ENCODE results near the gene SLC22A23.
A peak's percentile ranks its signal among the peaks of the same experiment; 100 is the strongest.
"Not testable (repeated sequence)": the region's sequence is repeated elsewhere in the genome, so short reads cannot be mapped to it uniquely, and the experiment has no call there.

Gene SLC22A23

DNA sequence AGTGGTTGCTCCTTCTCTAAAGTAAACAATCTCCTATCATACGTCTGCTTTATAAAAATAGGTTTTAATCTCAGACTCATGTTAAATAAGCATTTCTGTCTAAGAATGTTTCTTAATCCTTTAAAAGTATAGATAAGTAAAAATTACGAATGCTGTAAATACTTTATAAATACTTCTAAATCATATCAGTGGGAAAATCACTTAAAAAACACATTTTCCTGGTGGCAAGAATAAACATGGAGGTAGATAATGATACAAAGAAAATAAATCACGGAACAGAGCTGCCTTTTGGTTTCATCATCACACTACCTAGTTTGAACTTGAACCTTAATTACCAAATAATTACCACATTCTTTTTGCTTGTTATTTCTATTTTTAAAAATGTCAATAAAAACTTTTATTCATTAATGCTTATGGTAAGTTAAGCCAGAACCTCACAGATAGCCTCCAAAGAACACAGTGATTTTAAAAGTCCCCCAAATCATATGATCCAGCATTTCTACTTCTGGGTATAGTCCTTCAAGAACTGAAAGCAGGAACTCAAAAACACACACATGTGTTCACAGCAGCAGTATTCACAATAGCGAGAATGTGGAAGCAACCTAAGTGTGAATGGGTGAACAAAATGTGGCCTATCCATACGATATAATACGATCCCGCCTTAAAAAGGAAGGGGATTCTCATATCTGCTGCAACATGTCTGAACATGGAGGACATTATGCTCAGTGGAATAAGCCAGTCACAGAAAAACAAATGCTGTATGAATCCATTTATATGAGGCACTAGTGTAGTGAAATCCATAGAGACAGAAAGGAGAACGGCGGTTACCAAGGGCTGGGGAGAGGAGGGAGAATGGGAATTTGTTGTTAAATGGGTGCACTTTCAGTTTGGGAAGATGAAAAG is 72.4 kb downstream of the SLC22A23 start:
- DNase-seq (ENCODE audit: low spot score): no peak

DNA sequence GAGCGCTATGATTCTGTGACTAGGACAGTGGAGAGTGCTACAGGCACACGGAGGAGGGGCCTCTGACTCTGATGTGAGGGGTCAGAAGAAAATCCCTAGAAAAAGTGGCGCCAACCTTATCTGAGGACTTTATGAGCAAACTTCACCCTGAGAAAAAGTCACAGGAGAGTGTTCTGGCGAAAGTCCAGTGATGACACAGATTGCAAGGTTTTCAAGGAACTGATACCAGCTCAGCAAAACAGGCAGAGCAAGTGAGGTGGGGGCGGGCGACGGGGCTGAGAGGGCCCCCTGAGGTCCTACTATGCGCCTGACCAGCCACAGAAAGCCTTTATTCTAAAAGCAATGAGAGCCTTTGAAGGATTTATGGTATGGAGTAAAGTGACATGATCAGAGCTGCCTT is 73.3 kb downstream of the SLC22A23 start:
- DNase-seq (ENCODE audit: low spot score): no peak

DNA sequence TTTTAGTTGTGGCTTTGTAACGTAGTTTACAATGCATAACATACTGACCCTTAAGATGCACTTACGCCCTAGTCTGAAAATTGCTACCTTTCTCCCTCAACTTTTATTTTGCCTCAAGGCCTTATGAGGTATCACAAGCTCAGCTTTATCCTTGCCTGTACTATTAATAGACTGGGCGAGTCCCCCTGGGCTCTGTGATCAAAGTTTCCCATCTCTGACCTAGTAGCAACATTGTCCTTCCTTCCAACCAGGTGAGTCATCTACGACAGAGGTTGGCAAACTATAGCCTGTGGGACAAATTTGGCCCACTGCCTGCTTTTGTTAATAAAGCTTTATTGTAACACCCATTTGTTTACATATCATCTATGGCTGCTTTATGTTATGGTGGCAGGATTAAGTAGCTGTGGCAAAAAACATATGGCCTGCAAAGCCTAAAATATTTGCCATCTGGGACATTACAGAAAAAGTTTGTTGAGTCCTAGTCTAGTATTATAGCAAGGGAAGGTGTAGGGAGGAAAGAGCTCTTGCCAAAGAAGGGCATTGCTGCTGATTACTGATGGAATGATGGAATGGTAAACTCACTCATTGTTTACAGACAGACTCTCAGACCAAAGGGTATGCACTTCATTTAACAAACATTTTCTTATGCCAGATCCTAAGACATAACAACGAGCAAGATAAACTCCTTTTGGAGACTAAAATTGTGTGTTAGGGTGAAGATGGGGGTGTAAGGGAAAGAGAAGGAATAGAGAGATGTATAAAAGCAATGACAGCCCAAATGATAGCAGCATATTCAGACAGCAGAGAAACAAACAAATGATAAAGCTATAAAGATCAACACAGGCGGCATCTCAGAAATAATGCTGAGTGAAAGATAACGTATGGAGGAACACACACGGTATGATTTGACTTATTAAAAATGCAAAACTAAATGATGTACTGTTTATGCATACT is 74.2 kb downstream of the SLC22A23 start:
- no peak for DNase-seq (ENCODE audit: low spot score)

DNA sequence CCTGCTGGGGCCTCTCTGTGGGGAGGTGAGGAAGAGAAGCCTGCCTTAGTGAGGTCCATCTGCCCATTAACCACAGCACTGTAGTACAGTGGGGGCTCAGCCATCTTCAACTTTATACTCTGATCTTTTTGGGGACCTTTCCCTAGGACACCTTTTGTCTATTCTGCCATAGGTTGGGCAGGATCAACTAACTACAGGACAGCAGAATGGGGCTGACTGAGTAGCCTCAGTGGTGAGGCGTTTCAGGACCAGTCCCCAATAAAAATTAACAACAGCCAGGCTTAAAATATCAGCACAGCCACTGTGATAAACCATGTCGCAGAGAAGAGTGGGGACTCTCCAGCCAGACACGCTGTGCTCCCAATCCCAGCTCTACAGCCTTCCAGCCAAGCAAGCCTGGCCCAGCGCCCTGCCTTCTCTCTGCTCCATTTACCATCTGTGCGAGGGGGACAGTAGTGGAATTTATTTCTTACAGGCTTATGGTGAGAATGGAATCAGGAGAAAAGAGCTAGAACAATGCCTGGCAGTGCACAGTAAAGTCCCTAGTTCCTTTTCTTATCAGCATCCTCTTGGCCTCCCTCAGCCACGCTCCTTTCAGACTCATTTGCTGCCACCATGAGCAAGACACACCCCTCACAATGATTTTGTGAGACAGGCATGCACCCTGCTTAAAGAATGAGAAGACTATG is 75.5 kb downstream of the SLC22A23 start:
- no peak for DNase-seq (ENCODE audit: low spot score)

DNA sequence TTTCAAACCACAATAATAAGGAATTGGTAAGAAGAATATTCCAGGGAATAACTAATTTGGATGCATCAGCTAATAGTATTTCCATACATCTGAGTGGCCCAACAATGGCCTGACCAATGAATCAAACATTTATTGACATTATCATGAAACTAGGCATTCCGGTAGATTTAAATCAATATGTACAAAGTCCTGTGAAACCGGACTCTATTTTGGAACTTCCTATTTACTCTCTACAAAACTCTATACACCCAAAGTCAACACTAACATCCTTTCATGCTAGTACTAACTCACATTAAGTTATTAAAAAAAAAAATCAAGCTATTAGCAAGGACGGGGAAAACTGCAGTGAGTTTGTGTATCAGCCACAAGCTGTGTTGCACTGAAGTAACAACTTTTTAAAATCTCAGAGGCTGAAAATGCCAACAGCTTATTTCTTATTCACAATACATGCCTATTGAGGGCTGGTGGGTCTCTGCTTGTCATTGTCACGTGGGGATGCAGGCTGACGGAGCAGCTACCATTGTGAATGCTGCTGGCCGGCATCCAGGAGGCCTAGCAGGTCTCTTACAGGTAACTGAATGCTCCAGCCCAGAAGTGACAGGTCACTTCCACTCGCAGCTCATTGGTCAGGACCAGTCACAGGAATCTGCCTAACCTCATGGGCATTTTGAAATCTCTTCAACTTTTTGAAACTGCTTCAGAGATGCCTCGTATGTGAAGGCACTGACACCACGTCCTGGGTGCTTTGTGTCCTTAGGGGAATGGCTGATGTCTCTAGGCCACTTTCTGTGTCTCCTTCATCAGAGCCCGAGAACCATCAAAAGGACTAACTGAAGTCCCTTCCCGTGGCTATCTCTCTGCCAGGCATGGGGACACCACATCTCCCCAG is 76.3 kb downstream of the SLC22A23 start:
- DNase-seq (ENCODE audit: low spot score): peak; percentile 30

DNA sequence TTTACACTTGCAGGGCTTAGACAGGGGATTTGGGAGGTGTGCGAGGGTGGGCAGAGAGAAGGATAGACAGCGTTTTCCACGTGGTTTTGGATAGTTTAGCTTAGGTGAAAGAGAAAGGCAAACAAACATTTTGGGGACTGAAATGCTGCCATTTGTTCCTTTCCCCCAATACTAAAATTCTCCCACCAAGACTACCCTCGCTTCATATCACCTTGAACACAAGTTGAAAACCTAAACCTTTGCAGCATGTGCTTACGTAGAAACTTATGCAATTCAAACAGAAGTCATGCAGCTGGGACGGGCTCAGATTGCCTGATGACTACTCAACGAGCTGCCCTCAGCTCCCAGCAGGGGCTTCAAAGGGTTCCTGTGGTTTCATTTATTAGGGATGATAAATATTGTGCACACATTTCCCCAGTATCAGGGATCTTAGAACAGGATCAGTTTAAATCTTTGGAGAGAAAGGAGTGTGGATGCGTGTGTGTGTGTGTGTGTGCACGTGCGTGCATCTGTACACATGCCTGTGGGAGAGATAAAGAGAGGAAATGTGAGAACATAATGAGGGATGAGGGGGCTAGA is 77.3 kb downstream of the SLC22A23 start:
- DNase-seq (ENCODE audit: low spot score): no peak

DNA sequence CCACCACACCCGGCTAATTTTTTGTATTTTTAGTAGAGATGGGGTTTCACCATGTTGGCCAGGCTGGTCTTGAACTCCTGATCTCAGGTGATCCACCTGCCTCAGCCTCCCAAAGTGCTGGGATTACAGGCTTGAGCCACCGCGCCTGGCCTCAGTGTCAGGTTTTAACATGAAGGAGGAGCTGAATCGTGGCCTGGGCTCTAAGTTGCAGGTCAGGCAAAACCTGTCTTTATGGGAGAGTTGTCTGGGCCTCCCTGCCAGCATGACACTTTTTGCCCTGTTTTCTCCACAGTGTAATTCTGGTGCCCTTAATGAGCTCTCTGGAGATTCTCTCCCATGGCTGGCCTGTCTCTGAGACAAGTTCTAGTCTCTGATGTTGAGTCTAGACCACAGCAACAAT is 78.0 kb downstream of the SLC22A23 start:
- DNase-seq (ENCODE audit: low spot score): not testable (repeated sequence)

DNA sequence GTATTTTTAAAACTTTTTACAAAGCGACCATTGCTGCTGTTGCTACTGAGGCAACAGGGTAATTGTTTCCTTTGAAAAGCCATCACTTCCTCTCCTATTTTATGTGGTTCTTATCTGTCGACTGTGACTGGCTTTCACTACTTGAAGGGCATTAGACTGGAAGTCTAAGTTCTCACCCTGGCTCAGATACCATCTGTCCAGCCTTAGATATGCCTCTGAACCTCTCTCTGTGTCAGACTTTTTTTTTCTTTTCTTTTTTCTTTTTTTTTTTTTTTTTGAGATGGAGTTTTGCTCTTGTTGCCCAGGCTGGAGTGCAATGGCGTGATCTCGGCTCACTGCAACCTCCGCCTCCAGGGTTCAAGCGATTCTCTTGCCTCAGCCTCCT is 78.5 kb downstream of the SLC22A23 start:
- DNase-seq (ENCODE audit: low spot score): not testable (repeated sequence)

DNA sequence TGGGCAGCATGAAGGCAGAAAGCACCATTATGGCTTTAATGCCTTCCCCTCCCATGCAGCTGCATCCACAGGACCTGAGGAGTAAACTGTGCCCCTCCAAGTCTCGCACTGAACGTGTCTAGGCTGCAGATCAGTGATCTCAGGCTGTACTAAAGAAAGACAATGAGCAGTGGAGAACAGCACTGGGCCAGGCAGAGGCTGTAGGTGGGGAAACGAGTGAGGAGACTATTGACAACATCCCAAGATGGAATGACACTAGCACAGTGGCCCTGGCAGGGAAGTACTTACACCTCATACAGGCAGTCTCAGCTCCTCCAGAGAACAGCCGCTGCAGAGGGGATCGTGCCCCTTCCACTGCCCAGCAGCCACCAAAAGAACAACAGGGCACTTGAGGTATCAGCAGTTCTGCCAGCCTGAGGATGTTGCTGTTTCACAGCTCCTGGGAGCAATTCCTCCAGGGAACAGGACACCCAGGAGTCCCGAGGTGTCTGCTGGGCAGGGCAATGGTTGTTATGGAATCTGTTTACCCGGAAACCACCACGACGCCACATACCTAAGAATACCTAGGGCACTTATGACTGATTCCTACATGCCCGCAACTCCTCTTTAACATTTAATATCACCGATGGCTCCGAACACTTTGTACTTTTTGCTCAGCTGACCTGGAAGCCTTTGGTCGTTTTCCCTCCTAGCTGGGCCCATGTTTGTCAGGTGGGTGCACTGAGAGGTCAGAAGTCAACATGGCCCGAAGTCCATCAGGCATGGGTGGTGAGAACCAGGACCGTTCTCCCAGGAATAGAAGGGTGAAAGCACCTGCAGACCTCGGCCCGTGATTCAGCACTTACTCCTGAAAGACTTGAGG is 79.1 kb downstream of the SLC22A23 start:
- no peak for DNase-seq (ENCODE audit: low spot score)

DNA sequence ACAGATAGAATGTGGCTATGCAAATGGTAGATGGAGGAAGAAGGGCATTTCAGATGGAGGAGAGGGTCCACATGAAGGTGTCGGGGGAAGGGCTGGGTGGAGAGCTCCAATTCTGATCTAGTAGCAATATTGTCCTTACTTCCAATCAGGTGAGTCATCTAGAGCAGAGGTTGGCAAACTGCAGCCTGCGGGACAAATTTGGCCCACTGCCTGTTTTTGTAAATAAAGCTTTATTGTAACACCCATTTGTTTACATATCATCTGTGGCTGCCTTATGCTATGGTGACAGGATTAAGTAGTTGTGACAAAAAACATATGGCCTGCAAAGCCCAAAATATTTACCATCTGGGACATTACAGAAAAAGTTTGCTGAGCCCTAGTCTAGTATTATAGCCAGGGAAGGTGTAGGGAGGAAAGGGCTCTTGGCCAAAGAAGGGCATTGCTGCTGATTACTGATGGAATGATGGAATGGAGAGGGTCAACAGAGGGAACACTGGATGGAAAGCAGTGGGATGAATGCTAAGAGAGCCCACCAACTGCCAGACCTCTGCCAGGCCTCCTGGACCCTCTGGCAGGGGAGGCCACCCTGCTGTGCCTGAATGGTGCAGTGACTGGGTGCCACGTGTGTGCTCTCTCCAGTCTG is 79.8 kb downstream of the SLC22A23 start:
- no peak for DNase-seq (ENCODE audit: low spot score)

DNA sequence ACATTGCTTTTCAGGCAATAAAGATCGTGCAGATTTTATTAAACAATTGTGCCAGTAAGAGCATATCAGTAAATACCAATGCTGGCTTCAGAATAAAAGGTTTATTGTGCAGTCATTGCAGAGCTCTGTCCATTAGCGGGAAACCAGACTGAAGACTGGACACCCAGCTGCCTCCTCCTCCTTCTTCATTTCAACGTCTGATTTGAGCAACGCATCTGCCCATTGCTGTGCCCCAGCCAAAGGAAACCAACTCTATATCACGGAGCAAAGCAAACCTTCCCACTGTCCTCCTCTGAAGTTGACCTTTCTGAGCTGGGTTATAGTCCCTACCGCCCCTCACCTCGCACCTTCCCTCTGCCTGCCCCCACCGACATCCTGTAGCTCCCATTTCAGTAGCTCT is 80.8 kb downstream of the SLC22A23 start:
- no peak for DNase-seq (ENCODE audit: low spot score)

DNA sequence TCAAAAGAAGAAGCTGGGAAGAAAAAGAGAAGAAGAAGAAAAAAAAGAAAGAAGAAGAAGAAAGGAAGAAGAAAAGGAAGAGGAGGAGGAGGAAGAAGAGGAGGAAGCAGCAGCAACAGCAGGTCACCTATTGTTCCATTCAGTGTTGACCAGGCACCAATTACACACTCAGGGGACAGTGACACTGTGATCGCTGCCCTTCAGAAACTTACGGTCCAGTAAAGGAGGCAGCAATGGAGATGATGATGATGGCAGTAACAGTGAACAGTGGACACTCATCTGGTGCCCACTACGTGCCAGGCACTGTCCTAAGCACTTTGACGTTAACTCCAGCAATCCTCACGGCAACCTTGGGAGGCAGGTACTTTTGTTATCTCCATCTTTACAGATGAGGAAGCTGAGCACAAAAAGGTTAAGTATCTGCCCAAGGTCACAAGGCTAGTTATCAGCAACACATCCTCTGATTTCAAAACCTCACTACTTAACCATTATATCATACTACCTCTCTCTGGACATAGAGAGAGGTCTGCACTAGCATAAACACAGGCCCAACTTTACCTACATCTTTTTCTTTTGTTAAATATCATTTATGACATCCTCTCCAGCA is 83.2 kb downstream of the SLC22A23 start:
- no peak for DNase-seq (ENCODE audit: low spot score)

DNA sequence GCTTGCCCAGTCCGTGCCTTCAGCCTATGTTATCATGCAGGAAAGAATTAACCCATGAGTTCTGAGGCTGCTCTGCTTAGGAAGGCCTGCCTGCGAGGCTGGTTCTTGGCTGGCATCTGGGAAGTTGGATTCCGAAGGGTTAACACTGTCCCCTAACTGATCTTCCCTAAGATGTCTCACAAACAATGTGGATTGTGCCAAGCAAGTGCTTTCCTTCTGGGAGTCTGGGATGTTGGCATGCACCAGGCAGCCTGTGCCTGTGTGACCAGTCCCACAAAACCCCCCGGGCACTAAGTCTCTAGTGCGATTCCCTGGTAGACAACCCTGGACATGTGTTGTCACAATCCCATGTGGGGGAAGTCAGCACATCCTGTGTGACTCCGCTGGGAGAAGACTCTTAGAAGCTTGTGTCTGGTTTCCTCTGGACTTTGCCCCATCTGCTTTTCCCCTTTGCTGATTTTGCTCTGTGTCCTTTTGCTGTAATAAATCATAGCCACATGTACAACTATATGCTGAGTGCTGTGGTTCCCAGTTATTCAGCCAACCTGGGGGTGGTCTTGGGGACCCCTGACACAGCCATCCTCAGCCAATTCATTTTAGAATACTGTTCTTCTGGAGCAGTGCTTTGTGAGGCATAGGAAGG is 83.8 kb downstream of the SLC22A23 start:
- DNase-seq (ENCODE audit: low spot score): no peak

DNA sequence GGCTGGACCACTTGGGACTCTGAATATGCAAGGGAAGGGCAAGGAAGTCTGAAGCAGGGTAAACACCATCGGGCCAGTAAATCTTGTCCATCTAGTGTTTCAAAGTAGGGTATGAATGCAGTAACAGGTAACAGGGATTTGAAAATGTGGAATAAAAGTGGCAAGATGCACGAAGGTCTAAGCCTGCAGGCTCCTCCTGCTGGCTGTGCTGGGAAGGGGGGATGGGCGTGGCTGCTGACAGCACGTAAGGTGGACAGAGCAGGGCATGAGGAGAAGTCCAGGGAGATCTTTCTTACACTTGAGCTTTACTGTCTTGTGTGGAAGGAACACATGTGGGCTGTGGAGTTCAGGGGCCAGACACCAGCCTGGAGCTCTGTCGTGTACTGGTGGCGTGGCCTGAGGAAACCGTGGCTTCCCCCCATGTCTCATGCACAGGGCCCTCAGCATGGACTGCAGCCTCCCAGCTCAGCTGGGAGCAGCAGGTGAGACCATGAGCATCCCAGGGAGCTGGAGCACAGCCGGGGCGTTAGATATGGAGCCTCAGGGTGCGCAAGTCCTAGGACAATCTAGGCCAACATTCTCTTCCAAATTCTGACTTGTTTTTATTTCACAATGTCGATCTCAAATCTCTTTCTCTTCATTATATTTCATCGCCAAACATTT is 84.5 kb downstream of the SLC22A23 start:
- no peak for DNase-seq (ENCODE audit: low spot score)

DNA sequence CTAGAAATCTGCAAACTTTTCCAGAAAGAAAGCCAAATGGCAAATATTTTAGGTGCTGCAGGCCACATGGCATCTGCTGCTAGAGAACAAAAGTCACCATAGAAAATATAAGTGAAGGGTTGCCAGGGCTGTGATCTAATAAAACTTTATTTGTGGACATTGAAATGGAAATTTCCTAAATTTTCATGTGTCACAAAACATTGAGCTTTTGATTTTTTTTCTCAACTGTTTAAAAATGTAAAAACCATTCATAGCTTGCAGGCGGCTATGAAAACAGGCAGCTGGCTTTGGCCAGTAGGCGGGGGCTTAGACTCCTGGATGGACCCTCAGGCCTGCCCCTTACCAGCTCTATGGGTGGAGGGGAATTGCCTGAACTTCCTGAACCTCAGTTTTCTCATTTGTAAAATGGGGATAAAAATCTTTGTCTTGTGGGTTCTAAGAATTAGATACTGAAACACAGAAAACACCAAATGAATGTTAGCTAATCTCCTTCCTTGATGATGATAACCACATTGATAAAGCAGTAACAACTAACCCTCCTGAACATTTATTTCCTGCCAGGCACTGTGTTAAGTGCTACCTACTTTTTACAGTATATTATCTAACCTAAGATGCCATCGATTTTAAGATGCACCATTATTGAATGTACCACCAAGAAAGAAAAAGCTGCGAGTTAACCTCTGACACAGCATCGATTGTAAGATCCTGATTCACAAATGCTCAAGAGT is 85.5 kb downstream of the SLC22A23 start:
- DNase-seq (ENCODE audit: low spot score): no peak

DNA sequence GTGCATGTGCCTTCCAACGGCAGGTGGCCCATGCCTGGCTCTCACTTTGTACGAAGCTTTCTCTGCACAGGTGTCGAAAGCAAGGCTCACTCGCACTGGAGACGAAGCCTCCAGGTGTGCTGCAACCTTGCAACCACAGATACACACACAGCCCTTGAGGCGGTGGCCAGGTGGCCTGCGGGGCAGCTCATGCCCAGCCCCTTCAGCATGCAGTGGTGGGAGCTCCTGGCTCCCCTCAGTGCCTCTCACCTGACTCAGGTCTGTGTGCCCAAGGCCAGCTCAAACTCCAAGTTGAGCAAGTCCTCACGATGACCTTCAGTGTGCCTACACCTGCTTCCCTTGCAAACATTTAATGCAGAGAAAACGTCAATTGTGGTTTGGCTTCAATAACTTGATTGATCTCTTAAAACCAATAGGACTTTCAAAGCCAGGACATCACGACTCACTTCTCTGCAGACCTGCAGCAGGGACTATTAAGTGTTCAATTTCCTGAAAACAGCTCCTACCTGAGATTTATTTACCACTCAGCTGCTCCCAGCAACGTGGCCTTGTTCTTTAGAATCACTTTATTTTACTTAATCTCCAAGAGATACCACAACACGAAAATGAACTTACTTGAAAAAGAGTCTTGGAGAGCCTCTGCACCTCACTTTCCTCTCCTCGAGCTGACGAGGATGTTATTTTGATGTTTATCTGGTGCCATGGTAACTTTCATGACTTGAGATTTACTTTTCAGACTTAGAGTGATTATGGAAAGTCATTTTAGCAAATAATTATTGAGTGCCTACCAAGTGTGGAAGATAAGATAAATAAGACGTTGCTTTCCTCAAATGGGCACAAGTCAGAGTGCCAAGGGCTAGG is 86.3 kb downstream of the SLC22A23 start:
- no peak for DNase-seq (ENCODE audit: low spot score)
